GM19023 (cell line): ENCODE measurements around the gene MZB1.

Experiments
- ATAC-seq: cut with Tn5 transposase; IDR thresholded peaks from one replicate; pipeline ENCODE4 v1.9.1; 2021; ENCODE audit warnings: mild to moderate bottlenecking, moderate library complexity; ENCODE audit not compliant: unreplicated experiment

Gene MZB1

DNA sequence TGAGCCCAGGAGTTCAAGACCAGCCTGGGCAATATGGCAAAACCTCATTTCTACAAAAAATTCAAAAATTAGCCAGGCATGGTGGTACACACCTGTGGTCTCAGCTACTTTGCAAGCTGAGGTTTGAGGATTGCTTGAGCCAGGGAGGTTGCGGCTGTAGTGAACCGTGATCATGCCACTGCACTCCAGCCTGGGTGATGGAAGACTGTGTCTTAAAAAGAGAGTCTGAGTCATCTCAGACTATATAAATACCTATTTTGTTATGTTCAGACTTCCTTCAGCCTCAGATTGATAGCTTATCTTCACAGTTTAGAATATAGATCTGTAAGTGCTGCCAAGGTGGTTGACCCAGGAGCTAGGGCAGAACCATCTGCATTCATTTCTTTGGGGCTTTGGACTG lies 49.7 kb downstream of the MZB1 start:
- no peak for ATAC-seq
